ENCODE results near the gene GREB1L.
"Not testable (repeated sequence)": the region's sequence is repeated elsewhere in the genome, so short reads cannot be mapped to it uniquely, and the experiment has no call there.

Gene GREB1L

DNA sequence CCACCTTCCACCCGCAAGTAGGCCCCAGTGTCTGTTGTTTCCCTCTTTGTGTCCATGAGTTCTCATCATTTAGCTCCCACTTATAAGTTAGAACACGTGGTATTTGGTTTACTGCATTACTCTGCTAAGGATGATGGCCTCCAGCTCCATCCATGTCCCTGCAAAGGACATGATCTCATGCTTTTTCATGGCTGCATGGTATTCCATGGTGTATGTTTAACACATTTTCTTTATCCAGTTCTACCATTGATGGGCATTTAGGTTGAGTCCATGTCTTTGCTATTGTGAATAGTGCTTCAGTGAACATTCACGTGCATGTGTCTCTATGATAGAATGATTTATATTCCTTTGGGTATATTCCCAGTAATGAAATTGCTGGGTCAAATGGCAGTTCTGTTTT lies 69.9 kb downstream of the GREB1L start:
- not testable (repeated sequence) for DNase-seq

DNA sequence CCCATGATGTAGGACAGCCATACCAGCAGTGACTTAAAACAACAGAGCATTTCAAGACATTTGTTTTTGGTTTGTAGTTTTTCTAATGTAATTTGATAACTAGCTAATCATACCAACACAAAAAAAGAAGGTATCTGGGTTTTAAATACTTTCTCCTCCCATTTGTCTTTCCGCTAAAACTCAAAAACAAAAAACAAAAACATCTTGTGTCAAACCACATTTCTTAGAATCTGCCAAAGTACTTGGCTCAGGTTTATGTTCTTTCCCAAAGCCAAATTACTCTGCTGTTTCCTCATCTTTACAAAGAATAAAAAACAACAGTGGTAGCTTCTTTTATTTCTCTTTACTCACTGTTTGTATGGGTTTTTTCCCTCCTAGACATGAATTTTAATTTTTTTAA lies 71.5 kb downstream of the GREB1L start:
- DNase-seq, result no peak

DNA sequence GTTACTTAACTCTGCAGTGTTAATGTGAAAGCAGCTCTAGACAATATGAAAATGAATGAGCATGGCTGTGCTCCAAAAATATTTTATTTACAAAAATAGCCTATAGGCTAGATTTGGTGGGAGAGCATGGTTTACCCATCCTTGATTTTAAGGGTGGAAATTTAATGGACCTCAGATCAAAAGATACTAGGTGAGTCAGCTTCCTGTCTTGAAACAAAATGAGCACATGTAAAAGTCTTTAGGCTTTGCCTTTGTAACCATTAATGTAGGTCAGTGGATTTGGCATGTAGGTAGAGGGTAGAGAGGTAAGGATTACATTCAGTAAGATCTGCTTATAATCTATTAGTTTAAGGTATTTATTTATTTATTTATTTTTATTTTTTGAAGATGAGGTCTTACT lies 72.7 kb downstream of the GREB1L start:
- no peak for DNase-seq

DNA sequence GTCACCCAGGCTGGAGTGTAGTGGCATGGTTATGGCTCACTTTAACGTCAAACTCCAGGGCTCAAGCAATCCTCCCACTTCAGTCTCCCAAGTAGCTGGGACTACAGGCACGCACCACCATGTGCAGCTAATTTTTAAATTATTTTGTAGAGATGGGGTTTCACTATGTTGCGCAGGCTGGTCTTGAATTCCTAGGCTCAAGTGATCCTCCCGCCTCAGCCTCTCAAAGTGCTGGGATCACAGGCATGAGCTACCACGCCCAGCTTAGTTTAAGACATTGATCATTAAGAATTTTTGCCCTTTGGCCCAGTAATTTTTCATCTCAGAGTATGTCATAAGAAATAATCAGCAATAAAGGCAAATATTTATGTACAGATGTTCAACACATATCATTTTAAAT lies 73.1 kb downstream of the GREB1L start:
- not testable (repeated sequence) for DNase-seq

DNA sequence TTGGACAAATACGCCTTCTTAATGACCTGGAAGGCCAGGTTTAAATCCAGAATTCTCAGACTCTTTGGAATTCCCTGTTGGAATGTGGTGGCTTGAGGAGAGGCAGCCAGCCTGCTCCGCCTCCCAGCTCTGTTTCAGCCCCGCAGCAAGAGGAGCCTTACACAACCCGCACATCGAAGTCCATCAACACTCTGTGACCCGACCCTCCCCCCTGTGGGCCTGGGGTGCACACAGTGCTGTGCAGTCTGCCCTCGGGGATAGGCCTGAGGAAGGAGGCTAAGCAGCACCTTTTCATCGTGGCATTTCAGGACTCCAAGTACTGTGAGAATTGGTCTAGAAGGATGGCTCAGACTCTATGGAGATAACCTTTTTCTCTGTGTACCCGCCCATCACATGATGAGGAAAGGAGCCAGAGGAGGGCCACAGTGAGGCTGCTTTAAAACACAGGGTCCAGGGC lies 73.7 kb downstream of the GREB1L start:
- DNase-seq, result no peak

DNA sequence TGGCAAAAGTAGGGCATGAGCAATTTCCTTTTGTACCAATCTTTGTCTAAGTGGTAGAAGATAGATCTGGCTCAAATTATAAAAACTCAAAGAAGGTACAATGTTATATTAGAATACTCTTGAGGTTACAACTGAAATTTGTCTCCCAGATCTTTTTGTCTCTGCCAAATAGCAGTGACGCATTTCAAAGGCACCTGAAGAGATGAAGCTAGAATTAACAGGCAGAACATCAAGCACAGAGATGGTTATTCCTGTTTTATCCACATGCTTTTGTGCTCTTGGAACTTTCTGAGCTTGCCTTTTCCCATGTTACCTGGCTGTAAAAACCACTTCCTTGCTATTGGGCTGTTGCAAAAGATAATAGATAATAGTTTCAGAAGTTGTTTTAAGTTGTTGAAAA lies 74.3 kb downstream of the GREB1L start:
- DNase-seq, result no peak

DNA sequence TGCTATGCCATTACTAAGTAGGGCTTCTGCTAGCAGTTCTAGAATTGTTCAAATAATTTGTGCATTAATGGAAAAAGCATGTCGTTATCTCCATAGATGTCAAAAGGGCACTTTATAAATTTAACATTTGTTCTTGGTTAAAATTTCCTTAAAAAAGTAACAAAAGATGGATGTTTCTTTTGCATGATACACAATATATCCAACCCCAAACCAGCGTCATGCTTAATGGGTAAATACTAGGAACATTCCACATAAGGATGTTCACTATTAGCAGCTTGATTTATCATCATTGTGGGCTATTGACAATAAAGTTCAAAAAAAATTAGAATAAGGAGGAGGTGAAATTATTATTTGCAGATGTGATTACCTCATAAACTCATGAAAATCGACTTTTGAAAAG lies 79.7 kb downstream of the GREB1L start:
- no peak for DNase-seq

DNA sequence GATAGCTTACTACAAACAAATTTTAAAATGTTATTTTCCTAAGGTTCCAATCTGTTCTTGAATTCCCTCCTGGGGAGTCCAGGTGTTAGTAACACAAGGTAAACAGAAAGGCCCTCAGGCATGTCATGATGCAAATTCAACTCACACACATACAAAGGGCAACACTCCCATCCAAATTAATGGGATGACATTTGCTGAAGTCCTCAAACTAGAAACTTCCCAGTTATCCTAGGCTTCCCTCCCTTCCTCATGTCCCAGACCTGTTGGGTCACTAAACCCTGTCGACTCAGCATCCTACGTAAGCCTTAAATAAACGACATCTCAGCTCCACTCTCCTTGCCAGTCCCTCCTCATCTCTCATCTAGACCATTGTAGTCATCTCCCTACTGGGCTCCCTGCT lies 85.1 kb downstream of the GREB1L start:
- no peak for DNase-seq

DNA sequence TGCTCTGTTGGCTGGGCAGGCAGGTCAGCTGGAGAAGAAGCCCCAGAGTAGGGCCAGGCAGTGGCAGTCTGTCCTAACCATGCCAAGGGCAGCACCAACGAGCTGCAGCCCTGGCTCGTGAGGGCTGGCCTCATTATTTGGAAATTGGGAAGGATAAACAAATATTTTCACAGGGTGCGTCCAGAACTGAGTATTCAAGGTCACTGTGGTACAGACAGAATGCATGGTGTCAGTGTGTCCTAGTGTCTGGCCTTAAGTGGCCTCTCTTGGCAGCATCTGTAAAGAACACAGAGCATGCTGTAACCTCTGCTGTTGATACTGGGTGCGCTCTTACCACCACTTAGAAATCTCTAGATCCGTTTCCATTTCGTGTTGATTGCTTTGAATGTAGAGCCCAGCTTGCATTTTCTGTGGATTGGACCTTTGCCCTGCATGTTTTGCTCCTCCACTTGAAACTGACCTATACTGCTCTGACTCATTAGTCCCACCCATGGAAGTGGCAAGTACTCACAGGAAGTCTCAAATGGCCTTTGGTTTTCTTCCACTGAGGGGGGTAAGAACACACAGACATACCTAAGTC lies 88.2 kb downstream of the GREB1L start:
- DNase-seq, result no peak

DNA sequence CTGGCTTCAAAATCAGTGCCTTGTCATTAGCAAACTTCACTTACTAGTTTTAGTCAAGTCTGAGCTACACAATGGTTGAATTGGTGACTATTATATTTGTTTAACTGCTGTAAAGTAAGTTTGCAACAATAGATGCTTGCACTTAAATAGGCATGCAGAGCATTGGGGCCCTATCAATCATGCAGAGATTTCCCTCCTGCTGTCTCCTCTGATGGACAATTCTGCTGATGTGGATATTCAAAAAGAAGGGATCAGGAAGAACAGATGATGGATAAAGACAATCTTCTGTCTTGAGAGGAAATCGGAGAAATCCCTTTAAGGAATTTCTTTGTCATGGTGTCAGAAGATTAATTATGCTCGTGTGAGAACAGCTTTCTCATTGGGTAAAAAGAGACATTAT lies 89.0 kb downstream of the GREB1L start:
- DNase-seq, result no peak

DNA sequence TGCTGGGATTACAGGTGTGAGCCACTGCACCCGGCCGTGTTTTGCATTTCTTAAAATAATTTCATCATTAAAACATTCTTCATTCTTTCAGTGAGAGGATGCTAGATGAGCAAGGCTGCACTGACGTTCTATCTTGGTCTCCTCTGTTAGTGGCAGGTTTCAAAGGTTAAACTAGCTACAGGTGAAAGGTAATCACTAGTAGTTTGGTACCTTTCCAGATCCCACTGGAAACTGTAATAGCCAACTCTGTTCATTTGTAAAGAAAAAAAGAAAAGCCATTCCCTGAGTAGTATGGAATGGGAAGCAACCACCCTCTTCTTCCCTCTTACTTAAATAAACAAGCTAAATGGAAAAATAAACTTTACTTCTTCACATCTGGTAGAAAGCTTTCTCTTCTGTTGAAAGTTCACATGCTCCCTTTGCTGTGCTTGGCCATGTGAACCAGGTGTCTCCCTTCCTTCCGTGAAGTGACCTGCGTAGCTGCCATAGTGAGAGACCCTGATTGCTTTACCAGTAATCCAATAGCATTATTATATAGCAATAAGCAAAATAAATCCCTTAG lies 94.0 kb downstream of the GREB1L start:
- DNase-seq, result no peak

DNA sequence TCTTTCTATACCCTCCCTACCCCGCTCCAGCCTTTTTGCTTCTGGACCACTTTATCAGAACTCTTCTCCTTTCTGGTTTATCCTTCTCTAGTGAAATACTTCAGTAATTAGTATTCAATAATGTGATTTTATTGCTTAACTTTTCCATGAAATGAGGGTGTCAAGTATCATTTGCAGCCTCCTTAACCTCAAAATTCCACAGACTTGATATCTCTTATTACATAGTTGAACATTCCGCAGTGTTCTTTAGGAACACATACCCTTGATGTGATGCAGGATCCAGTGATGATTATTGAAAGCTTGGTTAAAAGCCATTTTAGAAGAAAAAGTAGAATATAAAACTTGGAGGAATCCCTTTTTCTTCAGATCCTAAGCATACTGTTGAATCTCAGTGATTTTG lies 94.8 kb downstream of the GREB1L start:
- DNase-seq, result no peak

DNA sequence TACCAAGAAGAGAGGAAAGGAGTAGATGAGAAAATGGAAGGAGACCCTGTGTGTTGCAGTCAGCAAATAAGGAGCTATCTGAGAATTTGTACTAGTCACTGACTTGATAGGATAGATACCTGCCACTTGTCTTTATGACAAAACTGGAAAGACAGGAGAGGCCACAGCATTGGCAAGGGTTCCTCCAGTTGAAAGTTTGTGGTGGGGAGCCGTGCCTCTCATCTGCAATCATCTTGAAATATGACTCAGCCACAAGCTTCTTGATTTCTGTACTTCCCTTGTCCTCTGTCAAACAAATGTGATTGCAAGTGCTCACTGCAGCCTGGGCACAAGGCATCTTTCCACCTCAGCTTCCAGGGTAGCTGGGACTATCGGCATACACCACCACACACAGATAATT lies 99.1 kb downstream of the GREB1L start:
- no peak for DNase-seq

DNA sequence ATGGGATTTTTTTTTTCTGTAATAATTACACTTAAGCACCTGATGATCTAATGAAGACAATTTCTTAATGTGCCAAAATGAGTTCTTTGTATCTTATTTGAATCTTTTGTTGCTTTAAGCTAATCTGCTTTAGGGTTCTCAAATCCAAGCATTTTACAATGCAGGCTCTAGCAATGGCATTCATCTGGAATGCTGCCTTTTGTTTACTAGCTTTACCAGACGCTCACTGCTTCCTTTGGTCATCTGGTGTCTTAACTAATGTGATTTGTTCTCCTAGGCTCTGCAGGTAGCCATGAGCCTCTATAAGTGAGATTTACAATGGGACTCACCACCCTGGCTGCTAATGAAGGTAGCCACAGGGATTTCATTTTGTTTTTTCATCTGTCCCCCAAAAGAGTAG lies 100.3 kb downstream of the GREB1L start:
- no peak for DNase-seq

DNA sequence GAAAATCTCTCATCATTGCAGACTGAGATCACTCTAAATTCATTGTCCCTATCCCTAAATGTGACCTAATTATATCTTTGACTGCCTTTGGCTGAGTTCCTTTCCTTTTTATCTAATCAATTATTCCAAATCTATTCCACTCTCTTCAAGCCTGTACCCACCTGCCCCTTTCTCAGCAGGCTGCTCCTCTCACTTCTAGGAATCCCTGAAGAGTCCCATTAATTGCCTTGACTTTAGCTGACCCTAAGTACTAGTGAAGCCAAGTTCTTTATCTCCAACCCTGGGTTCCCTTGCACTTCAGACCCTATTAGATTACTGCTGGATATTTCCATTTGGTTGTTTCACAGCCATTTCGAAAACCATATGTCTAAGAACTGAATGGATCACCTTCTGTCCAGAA lies 102.8 kb downstream of the GREB1L start:
- no peak for DNase-seq

DNA sequence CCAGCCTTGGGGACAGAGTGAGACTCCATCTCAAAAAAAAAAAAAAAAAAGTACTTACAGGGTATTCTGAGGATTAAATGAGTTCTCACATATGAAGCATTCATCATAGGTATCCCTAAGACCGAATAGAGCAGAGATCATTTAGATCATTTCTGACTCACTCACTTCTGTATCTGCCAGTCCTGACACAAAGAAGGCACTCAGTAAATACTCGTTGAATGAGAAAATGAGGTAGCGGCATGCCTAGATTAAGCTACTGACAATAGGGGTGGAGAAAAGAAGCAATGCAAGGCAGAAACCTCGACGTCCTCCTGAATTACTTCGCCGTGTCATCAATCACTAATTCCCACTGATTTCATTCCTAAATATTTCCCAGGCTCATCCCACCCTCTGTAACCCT lies 103.8 kb downstream of the GREB1L start:
- no peak for DNase-seq

DNA sequence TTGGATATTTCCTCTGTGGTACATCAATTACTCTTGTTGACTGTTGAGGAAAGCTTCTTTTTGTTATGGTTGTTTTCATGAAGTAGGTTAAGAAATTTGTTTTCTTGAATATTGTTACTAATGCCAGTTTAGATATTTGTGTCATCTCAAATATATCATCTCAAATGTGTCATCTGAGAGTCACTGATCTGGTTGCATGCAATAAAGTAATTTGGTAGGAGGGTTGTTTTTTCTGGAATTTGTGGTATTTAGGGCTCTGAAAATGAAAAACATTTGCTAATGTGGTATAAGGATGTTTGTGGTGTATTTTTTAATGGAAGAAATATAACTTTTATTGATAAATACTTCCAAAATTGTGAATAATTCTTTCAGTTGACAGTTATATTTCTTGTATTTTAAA lies 117.7 kb downstream of the GREB1L start:
- no peak for DNase-seq

DNA sequence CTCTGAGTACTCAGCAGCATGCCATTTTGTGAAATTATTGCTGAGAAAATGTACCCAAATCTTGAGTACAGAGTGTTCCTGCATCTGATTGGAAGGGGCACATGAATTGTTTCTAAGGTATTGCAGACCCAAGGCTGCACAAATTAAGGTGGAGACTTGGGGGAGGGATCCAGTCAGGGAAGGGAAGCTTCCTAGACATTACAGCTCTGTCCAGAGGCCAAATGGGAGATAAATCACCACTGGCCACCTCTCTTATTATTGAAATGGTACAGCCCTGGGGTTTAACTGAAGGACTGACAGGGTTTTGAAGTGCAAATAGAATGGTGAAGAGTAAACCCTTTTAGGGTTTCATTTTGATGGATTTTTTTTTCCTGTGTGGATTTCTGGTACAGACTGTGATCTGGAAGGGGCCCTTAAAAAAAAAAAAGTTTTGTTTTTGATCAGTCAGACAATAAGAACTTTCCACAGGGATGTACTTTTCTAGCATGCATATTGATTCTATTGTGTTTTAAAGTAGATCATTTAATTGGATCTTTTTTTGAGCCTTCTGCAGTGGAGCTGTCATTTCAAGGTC lies 119.4 kb downstream of the GREB1L start:
- no peak for DNase-seq

DNA sequence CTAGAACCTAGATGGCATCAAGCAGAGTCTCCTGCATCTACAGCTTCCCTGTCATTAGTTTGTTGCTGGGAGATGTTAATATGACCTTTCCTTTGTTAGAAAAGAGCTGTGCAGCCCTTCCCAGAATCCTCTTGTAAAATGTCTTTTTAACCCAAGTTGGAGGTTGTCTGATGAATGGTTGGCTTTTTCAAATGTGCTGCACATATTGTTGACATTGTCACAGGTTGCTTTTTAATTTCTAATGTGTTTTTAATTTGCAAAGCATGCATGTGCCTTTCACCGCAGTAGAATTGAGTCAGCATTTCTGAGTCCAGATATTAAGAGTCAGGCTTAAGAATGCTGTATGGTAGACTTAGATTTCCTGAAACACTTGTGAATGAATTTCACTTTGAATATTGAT lies 120.8 kb downstream of the GREB1L start:
- no peak for DNase-seq

DNA sequence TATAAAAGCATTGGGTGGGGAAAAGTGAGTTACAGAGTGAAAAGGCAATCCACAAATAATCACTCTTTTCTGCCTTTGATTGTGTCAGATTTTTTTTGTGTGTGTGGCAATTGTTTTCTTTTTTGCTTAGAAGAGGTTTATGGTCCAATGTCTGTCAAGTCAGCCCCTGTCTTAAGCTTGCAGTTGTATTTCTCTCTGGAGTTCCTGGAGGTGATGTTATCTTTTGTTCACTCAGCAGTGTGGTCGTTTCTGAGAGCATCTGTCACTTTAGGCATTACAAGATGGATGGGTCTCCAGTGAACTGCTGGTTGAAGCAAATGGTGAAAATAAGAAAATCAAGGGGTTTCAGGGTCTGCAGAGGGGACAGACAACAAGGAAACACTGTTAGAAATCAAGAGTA lies 121.3 kb downstream of the GREB1L start:
- no peak for DNase-seq

DNA sequence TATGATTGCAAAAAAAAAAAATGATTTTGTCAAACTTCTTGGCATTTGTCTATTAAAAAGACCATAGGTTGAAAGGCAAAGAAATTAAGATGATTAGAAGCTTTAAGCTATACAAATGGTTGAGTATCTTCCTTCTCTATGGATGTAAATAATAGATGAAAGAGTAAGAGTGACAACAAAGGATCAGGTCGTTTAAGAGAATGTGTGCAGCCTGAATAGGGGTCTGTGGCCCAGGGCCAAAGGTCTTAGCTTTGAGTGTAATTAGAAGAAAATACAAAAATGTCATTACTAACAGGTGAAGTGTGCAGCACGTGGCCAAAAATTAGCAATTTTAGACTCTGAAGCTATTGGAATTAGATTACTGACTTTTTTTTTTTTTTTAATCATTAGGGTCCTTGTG lies 122.4 kb downstream of the GREB1L start:
- DNase-seq, result no peak

DNA sequence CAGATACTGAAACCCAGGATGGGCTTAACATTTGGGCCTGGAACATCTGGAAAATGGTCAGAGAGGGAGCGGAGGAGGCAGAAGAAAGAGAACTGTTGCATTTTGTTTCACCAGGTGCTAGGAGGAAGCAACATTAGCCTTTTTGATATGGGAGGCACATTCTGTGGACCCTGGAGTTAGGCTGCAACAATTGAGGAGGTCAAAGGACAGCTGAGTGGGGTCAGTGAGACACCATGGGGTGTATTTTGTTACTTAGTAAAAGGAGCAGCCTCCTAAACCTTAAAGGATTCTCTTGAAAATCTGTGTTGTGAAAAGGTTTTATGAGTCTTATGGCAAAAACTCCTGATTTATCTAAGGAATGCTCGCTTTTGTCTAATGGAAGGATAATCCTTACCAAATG lies 124.9 kb downstream of the GREB1L start:
- no peak for DNase-seq

DNA sequence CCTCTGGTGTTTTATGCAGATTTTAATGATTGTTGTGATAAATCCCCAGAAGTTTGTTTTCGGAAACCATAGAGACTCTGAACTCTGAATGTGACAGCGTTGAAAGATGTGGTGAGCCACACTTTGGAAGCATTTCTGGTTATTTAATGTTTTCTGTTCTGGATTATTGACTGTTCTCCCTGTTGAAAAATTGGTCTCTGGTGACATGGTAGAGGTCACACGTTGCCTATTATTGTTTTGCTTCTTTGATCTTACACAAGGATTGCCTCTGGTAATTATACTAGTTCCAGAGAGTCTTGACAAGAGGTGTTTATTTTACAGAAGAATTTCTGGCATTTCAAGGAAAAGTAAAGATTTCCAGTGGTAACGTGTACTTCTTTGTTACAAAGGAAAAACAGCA lies 127.1 kb downstream of the GREB1L start:
- no peak for DNase-seq

DNA sequence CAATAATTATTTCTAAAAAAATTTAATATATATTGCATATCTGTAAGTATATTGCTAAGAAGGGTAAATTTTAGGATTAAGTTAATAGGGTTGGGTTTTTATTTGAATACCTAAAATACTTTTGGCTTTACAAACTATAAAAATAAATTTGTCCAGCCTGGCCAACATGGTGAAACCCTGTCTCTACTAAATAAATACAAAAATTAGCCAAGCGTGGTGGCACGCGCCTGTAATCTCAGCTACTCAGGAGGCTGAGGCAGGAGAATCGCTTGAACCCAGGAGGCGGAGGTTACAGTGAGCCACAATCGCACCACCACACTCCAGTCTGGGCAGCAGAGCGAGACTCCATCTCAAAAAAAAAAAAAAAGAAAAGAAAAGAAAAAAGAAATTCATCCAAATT lies 127.6 kb downstream of the GREB1L start:
- not testable (repeated sequence) for DNase-seq

DNA sequence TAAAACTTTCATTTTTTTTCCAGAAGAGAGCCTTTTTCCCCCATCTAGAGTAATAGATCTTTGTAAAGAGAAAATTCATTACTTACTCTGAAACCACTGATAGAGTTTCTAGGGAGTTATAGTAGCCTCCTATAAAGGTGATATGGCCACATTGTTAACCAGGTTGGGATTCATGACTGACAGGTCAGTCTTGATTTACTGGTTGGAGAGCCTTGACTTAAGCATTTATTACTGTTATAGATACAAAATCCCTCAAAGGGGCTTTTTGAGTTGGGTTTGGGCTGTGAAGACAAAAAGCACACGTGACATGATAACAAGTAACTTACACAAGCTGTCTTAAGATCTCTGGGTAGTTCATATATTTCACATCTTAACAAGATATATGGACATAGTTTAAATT lies 141.0 kb downstream of the GREB1L start:
- no peak for DNase-seq

Data from CD4-positive, alpha-beta T cell treated with Interleukin-17A for 4 hours (primary cell).